BJ (cell line): Measurements from ENCODE around the gene HOXB3. TPM values are rescaled to one million over a fixed set of nuclear protein-coding genes. Genes with fewer than 3 reads are reported as not detected.

Source experiments
- CTCF ChIA-PET: fragments of 350-600 bp; formaldehyde crosslinking; extraction: SDS; loops from one replicate; lab custom pipeline; 2021; ENCODE audit warnings: antibody characterized with exemption, inconsistent platforms; lab: Yijun Ruan, JAX
- POLR2A ChIA-PET: fragments of 300-600 bp; sonication (Branson Sonifier 250); formaldehyde crosslinking; extraction: SDS; loops from one replicate; lab custom pipeline; 2021; ENCODE audit warnings: antibody characterized with exemption; lab: Charles Lee
- DNase-seq: peaks from one replicate; pipeline ENCODE4 v3.0.0-alpha.2; 2011; ENCODE audit warnings: low read depth
- H3K27me3 ChIP-seq: 2 replicates; pipeline ENCODE4 v1.6.0; 2011; ENCODE audit warnings: low read length; ENCODE audit not compliant: control insufficient read depth, insufficient read depth
- H3K36me3 ChIP-seq: 2 replicates; pipeline ENCODE4 v1.5.1; 2011; ENCODE audit warnings: low read length; ENCODE audit not compliant: control insufficient read depth, insufficient read depth
- H3K4me3 ChIP-seq: 2 replicates; pipeline ENCODE4 v1.5.1; 2011; ENCODE audit warnings: low read depth, mild to moderate bottlenecking, control low read depth, low read length
- CTCF ChIP-seq: IDR thresholded peaks from 2 replicates; pipeline ENCODE4 v1.5.1; 2011; ENCODE audit warnings: low read depth, mild to moderate bottlenecking, control low read depth, inconsistent platforms, low read length, moderate library complexity; ENCODE audit not compliant: insufficient read depth
- polyA plus RNA-seq: library from polyadenylated mRNA; depleted of rRNA; stranded (reverse); fragments of >200 nt; gene quantifications from 2 replicates; pipeline ENCODE4 v1.2.3, GENCODE V29; 2011

Gene HOXB3
- polyA plus RNA-seq, 1 experiment: not detected

GRCh38 chr17:48545539-48545938 lies 44.5 kb downstream of the HOXB3 start:
- POLR2A ChIA-PET: no interaction called here
- Histone ChIP-seq H3K27me3 (peaks cover 16% of the 10 kb centered on the region), H3K4me3 (no peak overlapping the region), H3K36me3 (no peaks in the 10 kb centered on the region)
- TF ChIP-seq CTCF: no peak
- DNase-seq: no peak
- CTCF ChIA-PET: no interaction called here

- CTCF ChIA-PET: no interaction called here
- Histone ChIP-seq H3K27me3 (peaks cover 16% of the 10 kb centered on the region), H3K36me3 (no peaks in the 10 kb centered on the region), H3K4me3 (peak within 1 kb of the TSS; percentile 50)
- POLR2A ChIA-PET: no interaction called here
- no peak for TF ChIP-seq CTCF
- DNase-seq: no peak
Observed at GRCh38 chr17:48545022-48545375, 45.0 kb downstream of the HOXB3 start, which contains the start of gene HOXB2. Gene HOXB2 (minus strand): TSS chr17:48545109. CDS start chr17:48544911, 198 bp downstream.

GRCh38 chr17:48544349-48545021 lies 45.6 kb downstream of the HOXB3 start:
- Histone ChIP-seq H3K4me3 (peak overlapping the region; percentile 50), H3K36me3 (no peaks in the 10 kb centered on the region), H3K27me3 (peaks cover 16% of the 10 kb centered on the region)
- CTCF ChIA-PET: interaction anchor here (0.8 kb wide), 1 partner anchor 52 kb away, joined by 3 read pairs; no protein-coding TSS in a partner anchor
- POLR2A ChIA-PET: no interaction called here
- DNase-seq: no peak
- no peak for TF ChIP-seq CTCF

- H3K36me3 ChIP-seq: no peaks in the 10 kb centered on the region
- CTCF ChIA-PET: interaction anchor here (0.8 kb wide), 1 partner anchor 52 kb away, joined by 3 read pairs; no protein-coding TSS in a partner anchor
- H3K4me3 ChIP-seq: peak overlapping the region; percentile 50
- DNase-seq: no peak
- H3K27me3 ChIP-seq: peaks cover 16% of the 10 kb centered on the region
- POLR2A ChIA-PET: no interaction called here
- no peak for TF ChIP-seq CTCF
Observed at GRCh38 chr17:48543854-48544348, 46.1 kb downstream of the HOXB3 start.

GRCh38 chr17:48543107-48543853 lies 46.8 kb downstream of the HOXB3 start:
- H3K36me3 ChIP-seq: no peaks in the 10 kb centered on the region
- TF ChIP-seq CTCF: no peak
- peaks cover 13% of the 10 kb centered on the region for H3K27me3 ChIP-seq
- ChIA-PET POLR2A (no interaction called here), CTCF (interaction anchor here (0.8 kb wide), 1 partner anchor 51 kb away, joined by 3 read pairs; no protein-coding TSS in a partner anchor)
- no peak for DNase-seq
- peak overlapping the region; percentile 50 for H3K4me3 ChIP-seq
